Epithelial cell of esophagus (primary cell): ENCODE results near the gene PKNOX2.

Experiments used
- DNase-seq: peaks from one replicate; pipeline ENCODE4 v3.0.0; 2010; ENCODE audit warnings: low read depth
- H3K4me3 ChIP-seq: 2 replicates; pipeline ENCODE4 v1.5.1; 2011; ENCODE audit warnings: mild to moderate bottlenecking, low read length, control low read depth
- CTCF ChIP-seq: IDR thresholded peaks from 2 replicates; pipeline ENCODE4 v1.5.1; 2011; ENCODE audit warnings: low read depth, mild to moderate bottlenecking, low read length, control low read depth, inconsistent platforms; ENCODE audit not compliant: insufficient read depth; ENCODE audit errors: missing control alignments

PKNOX2 gene

DNA sequence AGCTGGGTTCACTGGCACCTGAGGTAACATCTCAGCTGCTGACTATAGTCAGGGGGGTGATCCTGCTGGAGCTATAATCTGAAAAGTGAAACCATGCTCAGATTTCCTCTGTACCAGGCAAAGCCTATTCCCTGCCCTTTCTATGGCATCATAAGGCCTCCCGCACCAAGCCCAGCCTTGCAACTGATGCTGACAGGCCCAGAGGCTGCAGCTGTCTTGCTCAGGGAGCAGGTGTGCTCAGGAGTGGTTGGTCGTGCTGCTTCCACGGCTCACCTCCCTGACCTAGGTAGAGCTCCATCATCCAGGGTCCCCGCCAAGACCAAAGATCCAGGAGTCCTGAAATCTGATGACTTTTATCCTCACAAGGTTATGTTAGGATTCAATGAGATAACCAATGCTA, 209.8 kb downstream of the PKNOX2 start:
- DNase-seq: no peak
- no peak overlapping the region for H3K4me3 ChIP-seq
- TF ChIP-seq CTCF: no peak

GRCh38 chr11:125375146-125375545, 210.6 kb downstream of the PKNOX2 start:
- no peak for DNase-seq
- TF ChIP-seq CTCF: no peak
- H3K4me3 ChIP-seq: no peak overlapping the region

DNA sequence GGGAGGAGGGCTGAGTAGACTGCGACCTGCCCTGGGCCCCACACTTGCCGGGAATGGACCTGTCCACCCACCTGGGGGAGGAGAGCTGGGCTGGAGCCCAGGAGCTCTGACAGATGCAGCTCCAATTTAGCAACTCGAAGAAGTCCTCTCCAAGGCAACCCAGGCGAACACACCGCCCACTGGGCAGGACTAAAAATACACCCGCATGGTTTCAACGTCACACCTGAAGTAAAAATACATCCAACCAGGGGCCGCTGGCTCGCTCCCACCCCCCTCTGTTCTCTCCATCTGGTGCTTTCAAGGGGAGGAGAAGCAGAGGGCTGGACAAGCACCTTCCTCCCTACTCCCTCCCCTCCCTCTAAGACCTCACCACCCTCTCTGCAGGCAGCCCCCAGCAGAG, 211.6 kb downstream of the PKNOX2 start:
- DNase-seq: peak; percentile 49

GRCh38 chr11:125376856-125377255, 212.3 kb downstream of the PKNOX2 start:
- no peak overlapping the region for H3K4me3 ChIP-seq
- no peak for DNase-seq
- TF ChIP-seq CTCF: no peak

More for the DNA sequence above, 211.6 kb downstream of the PKNOX2 start:
- TF ChIP-seq CTCF: no peak
- H3K4me3 ChIP-seq: no peak overlapping the region

- no peak overlapping the region for H3K4me3 ChIP-seq
- no peak for DNase-seq
- TF ChIP-seq CTCF: no peak
These were observed 213.5 kb downstream of the PKNOX2 start for GRCh38 chr11:125378083-125378482.

DNA sequence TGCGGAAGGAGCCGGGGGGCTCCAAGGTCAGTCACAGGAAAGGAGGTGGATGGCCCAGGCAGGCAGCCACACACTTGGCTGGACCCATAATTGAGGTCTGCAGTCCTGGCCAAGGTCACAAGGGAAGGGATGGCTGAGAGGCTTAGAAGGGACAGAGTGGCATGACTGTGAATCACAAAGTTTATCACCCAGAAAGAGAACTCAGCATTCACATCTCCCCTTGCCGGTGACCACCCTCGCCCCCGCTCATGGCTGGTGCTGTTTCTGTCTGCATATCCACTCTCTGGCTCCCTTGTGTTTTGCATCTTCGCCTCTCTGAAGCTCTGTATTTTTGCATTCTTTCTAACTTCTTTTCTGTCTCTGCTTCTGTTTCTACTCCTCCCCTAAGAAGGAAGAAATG, 214.0 kb downstream of the PKNOX2 start:
- no peak for DNase-seq
- no peak for TF ChIP-seq CTCF
- no peak overlapping the region for H3K4me3 ChIP-seq

- H3K4me3 ChIP-seq: no peak overlapping the region
- DNase-seq: no peak
- TF ChIP-seq CTCF: no peak
These were observed 215.0 kb downstream of the PKNOX2 start for GRCh38 chr11:125379565-125379964.
